Measurements from ENCODE around the gene PBX1. TPM values are rescaled to one million over a fixed set of nuclear protein-coding genes. Genes with fewer than 3 reads are reported as not detected.

Gene PBX1
- polyA plus RNA-seq, 1 donor (not counting 4 experiments of a cell fraction or from before 2014, with no cell fraction given) = 2.2 TPM

DNA sequence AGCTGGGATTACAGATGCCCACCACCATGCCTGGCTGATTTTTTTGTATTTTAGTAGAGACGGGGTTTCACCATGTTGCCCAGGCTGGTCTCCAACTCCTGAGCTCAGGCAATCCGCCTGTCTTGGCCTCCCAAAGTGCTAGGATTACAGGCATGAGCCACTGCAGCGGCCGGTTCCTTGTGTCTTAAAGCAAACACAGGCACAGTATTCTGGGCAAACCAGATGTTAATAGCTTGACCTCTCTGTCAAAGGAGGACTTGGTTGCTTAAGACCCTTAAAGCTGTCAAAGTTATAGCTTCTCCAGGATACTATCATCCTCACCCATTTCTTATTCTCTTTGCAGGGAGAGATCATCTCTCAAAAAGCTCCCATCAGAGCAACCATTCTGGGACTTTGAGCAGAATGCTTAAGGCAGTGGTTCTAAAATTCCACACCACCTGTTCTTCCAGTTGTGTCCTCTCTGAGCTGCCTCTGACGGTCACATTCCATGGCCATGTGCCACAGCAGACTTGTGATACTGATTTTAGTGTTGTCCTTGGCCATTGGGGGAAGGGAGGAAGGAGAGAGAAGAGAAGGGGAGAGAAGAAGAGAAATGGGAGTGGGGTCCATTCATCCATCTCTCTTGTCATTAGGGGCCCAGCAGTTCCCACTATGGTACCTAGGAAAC, 81.8 kb downstream of the PBX1 start:
- dilution Hi-C loops (cut with MboI; ENCODE audit: extremely low pct_ligation_motif_present, low sequenced_read_pairs) = no loop called here
- Histone ChIP-seq H3K9me3 (ENCODE audit: control insufficient read depth, low read depth, low read length) (no peaks in the 10 kb centered on the region), H2AFZ (ENCODE audit: control insufficient read depth, low read length) (no peak overlapping the region), H3K4me2 (ENCODE audit: control insufficient read depth, extremely low read depth, insufficient read depth, low read depth, low read length) (no peak overlapping the region), H4K20me1 (ENCODE audit: control insufficient read depth, extremely low read depth, insufficient read depth, low read length) (no peaks in the 10 kb centered on the region), H3K27me3 (ENCODE audit: control insufficient read depth, extremely low read depth, insufficient read depth, low read length) (no peaks in the 10 kb centered on the region), H3K4me3 (ENCODE audit: control insufficient read depth in 2 of 3, extremely low read depth in 1 of 3, insufficient read depth in 2 of 3, low read depth in 1 of 3, low read length in 3 of 3) (no peak overlapping the region), H3K79me2 (ENCODE audit: control insufficient read depth, insufficient read depth, low read length) (no peaks in the 10 kb centered on the region), H3K36me3 (ENCODE audit: control insufficient read depth in 2 of 2, extremely low read depth in 1 of 2, insufficient read depth in 2 of 2, low read length in 2 of 2) (no peaks in the 10 kb centered on the region), H3K4me1 (ENCODE audit: control insufficient read depth, extremely low read depth, insufficient read depth, low read length) (peaks cover 13% of the 10 kb centered on the region), H3K9me1 (ENCODE audit: control insufficient read depth, extremely low read depth, insufficient read depth, low read length) (peaks cover 3% of the 10 kb centered on the region), H3K9ac (ENCODE audit: control insufficient read depth, extremely low read depth, insufficient read depth, low read length) (no peak overlapping the region), H3K27ac (ENCODE audit: control insufficient read depth, insufficient read depth, low read length) (no peak overlapping the region)
- DNase-seq (ENCODE audit: low read depth, low spot score) (no peak), FAIRE-seq (no peak)
- TF ChIP-seq EZH2 (IDR thresholded peaks at IDR 0.05; ENCODE audit: low read length) = no peak
- TF ChIP-seq, protein P1, sequence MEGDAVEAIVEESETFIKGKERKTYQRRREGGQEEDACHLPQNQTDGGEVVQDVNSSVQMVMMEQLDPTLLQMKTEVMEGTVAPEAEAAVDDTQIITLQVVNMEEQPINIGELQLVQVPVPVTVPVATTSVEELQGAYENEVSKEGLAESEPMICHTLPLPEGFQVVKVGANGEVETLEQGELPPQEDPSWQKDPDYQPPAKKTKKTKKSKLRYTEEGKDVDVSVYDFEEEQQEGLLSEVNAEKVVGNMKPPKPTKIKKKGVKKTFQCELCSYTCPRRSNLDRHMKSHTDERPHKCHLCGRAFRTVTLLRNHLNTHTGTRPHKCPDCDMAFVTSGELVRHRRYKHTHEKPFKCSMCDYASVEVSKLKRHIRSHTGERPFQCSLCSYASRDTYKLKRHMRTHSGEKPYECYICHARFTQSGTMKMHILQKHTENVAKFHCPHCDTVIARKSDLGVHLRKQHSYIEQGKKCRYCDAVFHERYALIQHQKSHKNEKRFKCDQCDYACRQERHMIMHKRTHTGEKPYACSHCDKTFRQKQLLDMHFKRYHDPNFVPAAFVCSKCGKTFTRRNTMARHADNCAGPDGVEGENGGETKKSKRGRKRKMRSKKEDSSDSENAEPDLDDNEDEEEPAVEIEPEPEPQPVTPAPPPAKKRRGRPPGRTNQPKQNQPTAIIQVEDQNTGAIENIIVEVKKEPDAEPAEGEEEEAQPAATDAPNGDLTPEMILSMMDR (optimal IDR thresholded peaks at IDR 0.05 in 1 of 3, IDR thresholded peaks at IDR 0.05 in 1 of 3, conservative IDR thresholded peaks at IDR 0.05 in 1 of 3; ENCODE audit: extremely low read depth in 1 of 3, insufficient read depth in 2 of 3, low read length in 3 of 3) = no peak

DNA sequence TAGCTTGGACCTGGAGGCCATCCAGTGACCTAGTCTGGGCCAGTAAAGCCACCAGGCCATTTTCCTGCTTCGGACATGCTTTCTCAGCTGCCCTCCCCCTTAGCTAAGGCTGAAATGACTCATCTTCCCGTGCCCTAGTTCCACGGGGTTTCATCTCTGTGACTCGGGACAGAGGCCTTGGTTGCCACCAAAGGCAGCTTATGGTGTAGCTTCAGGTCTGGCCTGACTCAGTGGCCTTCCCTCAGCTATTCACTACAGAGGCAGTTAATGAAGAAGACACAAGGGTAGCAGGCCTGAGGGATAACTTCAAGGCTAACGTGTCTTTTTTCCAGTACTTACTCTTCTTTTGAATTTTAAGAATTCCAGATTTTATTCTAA, 82.4 kb downstream of the PBX1 start:
- Histone ChIP-seq H3K9me1 (ENCODE audit: control insufficient read depth, extremely low read depth, insufficient read depth, low read length) (peaks cover 3% of the 10 kb centered on the region), H3K4me2 (ENCODE audit: control insufficient read depth, extremely low read depth, insufficient read depth, low read depth, low read length) (no peak overlapping the region), H3K4me1 (ENCODE audit: control insufficient read depth, extremely low read depth, insufficient read depth, low read length) (peaks cover 13% of the 10 kb centered on the region), H3K27ac (ENCODE audit: control insufficient read depth, insufficient read depth, low read length) (no peak overlapping the region), H4K20me1 (ENCODE audit: control insufficient read depth, extremely low read depth, insufficient read depth, low read length) (no peaks in the 10 kb centered on the region), H3K4me3 (ENCODE audit: control insufficient read depth in 2 of 3, extremely low read depth in 1 of 3, insufficient read depth in 2 of 3, low read depth in 1 of 3, low read length in 3 of 3) (no peak overlapping the region), H3K36me3 (ENCODE audit: control insufficient read depth in 2 of 2, extremely low read depth in 1 of 2, insufficient read depth in 2 of 2, low read length in 2 of 2) (no peaks in the 10 kb centered on the region), H3K9ac (ENCODE audit: control insufficient read depth, extremely low read depth, insufficient read depth, low read length) (no peak overlapping the region), H3K9me3 (ENCODE audit: control insufficient read depth, low read depth, low read length) (no peaks in the 10 kb centered on the region), H3K27me3 (ENCODE audit: control insufficient read depth, extremely low read depth, insufficient read depth, low read length) (no peaks in the 10 kb centered on the region), H3K79me2 (ENCODE audit: control insufficient read depth, insufficient read depth, low read length) (no peaks in the 10 kb centered on the region), H2AFZ (ENCODE audit: control insufficient read depth, low read length) (no peak overlapping the region)
- DNase-seq (ENCODE audit: low read depth, low spot score) (no peak), FAIRE-seq (no peak)
- dilution Hi-C loops (cut with MboI; ENCODE audit: extremely low pct_ligation_motif_present, low sequenced_read_pairs) = no loop called here
- TF ChIP-seq, protein P1 (optimal IDR thresholded peaks at IDR 0.05 in 1 of 3, IDR thresholded peaks at IDR 0.05 in 1 of 3, conservative IDR thresholded peaks at IDR 0.05 in 1 of 3; ENCODE audit: extremely low read depth in 1 of 3, insufficient read depth in 2 of 3, low read length in 3 of 3) = no peak
- TF ChIP-seq EZH2 (IDR thresholded peaks at IDR 0.05; ENCODE audit: low read length) = no peak
